GM12873 (cell line): ENCODE measurements around the gene UBE2N.

Experiments used
- TF ChIP-seq, protein P1 (sequence below): IDR thresholded peaks from 2 replicates; pipeline ENCODE4 v1.5.1; 2012; ENCODE audit warnings: low read depth, mild to moderate bottlenecking, moderate library complexity, low read length, control low read depth; ENCODE audit not compliant: insufficient read depth; ENCODE audit errors: missing control alignments

Gene UBE2N

GRCh38 chr12:93377252-93378195 is 64.2 kb downstream of the UBE2N start, which contains the start of gene NUDT4:
TSS of gene NUDT4 (plus strand) at chr12:93377925. CDS start at chr12:93378323, 398 bp downstream.
- TF ChIP-seq, protein P1, sequence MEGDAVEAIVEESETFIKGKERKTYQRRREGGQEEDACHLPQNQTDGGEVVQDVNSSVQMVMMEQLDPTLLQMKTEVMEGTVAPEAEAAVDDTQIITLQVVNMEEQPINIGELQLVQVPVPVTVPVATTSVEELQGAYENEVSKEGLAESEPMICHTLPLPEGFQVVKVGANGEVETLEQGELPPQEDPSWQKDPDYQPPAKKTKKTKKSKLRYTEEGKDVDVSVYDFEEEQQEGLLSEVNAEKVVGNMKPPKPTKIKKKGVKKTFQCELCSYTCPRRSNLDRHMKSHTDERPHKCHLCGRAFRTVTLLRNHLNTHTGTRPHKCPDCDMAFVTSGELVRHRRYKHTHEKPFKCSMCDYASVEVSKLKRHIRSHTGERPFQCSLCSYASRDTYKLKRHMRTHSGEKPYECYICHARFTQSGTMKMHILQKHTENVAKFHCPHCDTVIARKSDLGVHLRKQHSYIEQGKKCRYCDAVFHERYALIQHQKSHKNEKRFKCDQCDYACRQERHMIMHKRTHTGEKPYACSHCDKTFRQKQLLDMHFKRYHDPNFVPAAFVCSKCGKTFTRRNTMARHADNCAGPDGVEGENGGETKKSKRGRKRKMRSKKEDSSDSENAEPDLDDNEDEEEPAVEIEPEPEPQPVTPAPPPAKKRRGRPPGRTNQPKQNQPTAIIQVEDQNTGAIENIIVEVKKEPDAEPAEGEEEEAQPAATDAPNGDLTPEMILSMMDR, result no peak

GRCh38 chr12:93376436-93377251 is 65.1 kb downstream of the UBE2N start:
- TF ChIP-seq, protein P1, result no peak

GRCh38 chr12:93375906-93376305 is 65.8 kb downstream of the UBE2N start:
- TF ChIP-seq, protein P1, result no peak

DNA sequence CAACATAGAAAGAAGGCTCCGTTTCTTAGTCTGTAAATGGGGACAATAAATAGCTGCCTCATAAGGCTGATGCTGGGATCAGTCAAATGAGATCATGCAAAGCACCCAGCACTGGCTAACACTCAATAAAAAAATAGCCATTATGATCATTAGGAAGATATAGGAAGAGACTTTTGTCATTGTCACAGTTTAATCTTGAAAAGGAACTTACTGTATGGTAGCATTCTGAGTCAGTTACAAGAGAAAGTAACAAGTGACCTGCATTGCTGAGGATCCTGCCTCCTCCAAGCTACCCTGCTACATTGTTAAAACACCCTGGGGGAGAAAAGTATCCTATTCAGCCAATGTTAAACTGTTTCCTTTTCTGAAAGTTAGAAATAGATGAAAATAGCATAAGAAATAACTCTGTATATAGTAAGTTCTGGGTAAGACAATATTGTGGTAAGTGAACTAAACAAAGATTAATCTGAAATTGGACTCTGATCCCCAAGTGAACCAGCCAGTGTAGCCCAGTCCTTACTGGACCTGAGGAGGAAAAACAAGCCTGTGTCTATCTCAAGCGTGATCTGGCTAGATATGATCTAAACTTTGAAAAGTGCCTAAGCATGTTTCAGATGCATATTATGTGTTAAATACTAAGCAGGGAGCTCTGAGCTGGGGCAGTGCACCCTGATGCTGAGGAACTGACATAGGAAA is 67.6 kb downstream of the UBE2N start:
- TF ChIP-seq, protein P1, result no peak

DNA sequence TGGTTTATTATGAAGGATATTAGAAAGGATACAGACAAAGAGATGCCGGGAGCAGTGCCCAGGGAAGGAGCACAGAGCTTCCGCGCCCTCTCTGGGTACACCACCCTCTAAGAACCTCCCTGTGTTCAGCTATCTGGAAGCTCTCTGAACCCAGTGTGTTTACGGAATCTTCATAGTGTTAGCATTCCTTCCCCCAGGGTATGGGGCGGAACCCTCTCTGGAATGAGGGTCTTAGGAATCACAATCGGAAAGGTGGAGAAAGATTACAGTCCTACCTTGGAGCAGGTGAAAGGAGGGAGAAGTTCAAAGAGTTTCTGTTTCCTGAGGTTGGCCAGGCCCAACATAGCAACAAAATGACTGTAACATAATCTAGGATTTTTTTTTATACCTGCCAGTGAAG is 70.8 kb downstream of the UBE2N start:
- TF ChIP-seq, protein P1, result no peak

DNA sequence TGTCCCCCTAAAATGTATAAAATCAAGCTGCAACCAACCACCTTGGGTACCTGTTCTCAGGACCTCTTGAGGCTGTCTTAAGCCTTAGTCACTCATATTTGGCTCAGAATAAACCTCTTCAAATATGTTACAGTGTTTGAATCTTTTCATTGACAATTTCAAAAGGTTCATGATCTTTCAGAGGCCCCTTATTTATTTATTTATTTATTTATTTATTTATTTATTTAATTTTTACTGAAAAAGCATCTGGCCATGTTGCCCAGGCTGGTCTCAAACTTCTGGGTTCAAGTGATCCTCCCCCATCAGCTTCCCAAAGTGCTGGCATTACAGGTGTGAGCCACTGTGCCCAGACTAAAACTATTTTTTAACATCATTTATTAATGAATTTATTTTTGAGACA is 72.2 kb downstream of the UBE2N start:
- TF ChIP-seq, protein P1, result no peak

GRCh38 chr12:93368766-93369165 is 73.0 kb downstream of the UBE2N start:
- TF ChIP-seq, protein P1, result no peak
